HG03103 (cell line): ENCODE data around the gene MAN1C1.

ENCODE experiments used
- ATAC-seq: cut with Tn5 transposase; IDR thresholded peaks from one replicate; pipeline ENCODE4 v1.9.1; 2021; ENCODE audit warnings: low read depth; ENCODE audit not compliant: unreplicated experiment

The MAN1C1 gene

DNA sequence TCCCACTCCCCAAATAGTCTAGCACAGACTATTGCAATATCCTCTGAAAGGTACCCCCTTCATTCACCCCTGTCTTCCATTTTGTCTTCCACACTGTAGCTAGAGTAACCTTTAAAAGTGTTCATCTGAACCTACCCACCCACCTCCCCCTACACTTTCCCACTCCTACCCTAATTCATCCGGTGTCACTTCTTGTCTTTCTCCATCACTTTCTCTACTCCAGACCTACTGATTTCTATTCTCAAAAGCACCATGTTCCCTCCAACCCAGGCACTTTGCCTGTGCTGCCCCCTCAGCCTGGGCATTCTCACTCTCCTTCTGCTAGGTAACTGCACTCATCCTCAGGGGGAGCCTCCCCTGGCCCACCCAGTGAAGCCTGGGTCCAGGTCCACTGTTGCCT is 4.7 kb upstream of the MAN1C1 start:
- no peak for ATAC-seq

DNA sequence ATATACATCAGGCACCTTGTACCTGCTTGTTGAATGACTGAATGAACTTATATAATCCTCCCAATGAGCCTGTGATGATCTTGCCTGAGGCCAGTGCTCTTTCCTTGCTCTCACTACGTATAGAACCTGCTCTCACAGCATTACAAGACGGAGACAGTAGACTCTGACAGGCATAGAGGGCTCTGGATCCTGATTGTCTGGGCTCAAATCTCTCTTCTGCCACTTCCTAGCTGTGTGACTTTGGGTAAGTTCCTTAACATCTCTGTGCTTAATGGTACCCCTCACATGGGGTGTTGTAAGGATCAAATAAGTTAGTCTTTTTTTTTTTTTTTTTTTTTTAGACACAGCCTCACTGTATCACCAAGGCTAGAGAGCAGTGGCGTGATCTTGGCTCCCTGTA is 4.2 kb upstream of the MAN1C1 start:
- ATAC-seq: no peak

DNA sequence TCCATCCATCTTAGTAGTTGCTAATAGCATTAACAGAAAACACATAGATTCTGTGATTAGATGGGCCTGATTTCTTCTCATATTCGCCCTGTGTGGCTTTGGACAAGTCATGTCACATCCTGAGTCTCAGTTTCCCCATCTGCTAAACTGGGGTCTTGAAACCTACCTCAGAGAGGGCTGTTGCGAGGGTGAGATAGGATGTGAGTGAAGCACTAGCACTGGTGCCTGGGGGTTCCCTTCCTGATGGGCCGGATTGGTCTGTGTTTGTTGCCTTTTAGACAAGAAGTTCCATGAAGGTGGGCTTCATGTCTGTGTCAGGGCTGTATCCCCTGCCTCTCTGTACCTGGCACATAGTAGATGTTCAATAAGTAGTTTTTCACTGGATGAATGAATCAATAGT is 3.5 kb upstream of the MAN1C1 start:
- ATAC-seq: no peak

DNA sequence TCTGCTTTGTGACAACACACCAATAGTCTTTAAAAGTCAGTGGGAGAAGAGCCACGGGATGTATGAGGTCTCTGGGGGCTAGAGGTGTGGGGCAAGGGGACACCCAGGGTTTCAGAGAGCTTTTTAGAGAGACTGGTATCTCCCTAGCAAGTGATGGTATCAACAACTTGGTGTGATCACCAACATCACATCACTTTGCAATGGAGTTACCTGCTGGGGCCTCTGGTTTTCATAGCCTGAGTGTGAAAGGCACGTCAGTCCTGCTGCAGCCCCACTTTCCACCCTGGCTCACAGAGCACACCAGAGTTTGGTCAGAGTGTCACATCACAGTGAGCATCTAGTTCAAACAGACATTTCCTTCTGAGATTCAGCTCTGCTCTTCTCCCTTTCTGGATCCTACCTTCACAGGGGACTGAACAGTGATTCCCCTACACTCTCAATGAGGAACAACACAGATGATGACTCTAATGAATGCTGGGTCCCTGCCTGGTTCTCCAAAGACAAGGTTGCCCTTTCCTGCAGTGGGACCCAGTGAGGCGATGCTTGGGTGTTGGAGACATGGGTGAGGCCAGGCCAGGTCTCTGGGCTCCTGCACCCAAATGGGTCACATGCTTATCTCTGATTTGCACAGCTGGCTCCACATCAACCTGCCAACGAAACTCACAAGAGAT is 2.0 kb upstream of the MAN1C1 start:
- ATAC-seq: no peak

DNA sequence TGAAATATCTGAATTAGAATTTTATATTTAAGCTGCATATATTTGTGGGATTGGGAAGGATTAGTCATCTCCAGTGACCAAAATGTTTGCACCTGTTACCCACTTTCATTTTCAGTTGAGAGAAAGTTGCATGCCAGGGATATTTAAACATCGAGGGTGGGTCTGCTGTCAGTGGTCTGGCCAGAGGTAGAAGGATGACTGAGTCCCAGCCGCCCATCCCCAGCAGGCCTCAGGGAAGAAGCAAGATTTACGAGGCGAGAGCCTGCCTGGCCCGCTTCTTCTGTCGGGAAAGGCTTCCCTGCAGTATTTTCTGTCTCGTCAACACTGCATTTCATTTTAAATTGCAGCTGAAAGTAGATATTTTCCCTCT is 1.4 kb upstream of the MAN1C1 start:
- no peak for ATAC-seq

DNA sequence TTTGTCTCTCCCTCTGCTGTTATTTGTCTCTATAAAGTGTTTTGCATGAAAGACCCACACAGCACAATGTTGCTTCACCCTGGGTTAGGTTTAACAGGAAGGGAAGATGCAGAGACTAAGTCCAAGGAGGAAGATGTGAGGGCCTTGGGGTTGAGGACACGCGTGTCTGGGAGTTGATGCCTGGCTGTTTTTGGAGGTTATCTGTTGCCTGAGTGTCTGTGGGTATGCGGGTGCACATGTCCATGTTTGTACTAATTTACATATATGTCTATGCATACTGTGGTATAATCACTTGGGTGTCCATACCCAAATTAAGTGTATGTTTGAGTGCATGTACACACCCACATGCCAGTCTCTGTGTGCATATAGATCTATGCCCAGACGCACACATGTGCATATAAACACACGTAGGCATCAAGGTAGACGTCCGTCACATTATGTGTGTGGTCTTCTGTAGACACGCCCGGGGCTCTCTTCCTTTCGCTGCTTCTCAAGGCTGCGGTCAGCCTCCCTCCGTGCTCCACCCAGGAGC is 962 bp upstream of the MAN1C1 start:
- ATAC-seq: no peak

DNA sequence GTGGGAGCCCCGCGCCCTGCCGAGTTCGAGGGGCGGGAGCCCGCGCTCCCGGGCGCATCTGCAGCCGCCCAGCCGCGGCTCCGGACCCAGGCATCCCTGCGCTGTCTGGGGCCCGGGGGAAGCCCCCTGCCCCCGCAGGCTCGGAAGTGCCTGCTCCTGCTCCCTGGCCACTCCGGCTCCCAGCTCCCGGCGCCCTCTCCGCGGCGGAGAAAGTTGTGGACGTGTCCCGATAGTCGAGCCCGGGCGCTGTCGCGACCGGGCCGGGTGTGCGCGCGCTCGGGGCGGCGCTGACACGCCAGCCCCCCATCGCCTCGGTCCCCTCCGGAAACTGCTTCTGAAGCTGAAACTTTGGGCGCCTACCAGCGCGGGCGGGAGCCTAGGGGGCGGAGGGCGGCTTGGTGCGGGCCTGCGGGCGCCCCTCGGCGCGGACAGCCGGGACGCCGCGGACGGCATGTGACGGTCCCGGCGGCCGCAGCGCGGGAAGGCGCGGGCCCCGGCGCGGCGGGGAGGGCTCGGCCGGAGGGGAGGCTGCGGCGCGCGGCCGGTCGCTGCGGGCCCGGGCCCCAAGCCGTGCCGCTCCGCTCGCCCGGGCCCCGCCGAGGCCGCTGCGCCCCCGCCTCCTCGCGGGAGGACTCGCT is 515 bp downstream of the MAN1C1 start:
- no peak for ATAC-seq

DNA sequence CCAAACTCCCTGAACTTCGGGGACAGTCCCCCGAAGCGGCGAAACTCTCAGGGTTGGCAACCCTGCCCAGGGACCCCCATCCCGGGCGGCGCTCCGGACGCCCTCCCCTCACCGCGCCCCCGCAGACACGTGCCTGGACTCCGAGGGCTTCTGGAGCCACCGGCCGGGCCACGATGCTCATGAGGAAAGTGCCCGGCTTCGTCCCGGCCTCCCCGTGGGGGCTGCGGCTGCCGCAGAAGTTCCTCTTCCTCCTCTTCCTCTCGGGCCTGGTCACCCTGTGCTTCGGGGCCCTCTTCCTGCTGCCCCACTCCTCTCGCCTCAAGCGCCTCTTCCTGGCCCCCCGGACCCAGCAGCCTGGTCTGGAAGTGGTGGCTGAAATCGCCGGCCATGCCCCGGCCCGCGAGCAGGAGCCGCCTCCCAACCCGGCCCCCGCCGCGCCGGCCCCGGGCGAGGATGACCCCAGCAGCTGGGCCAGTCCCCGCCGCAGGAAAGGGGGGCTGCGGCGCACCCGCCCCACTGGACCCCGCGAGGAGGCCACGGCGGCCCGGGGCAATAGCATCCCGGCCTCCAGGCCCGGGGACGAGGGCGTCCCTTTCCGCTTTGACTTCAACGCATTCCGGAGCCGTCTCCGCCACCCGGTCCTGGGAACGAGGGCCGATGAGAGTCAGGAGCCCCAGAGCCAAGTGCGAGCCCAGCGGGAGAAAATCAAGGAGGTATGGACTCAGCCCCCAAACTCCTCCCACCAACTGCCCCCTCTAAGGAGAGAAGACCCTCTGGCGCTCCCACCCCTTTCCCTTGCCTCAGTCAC is 1.2 kb downstream of the MAN1C1 start:
- no peak for ATAC-seq

DNA sequence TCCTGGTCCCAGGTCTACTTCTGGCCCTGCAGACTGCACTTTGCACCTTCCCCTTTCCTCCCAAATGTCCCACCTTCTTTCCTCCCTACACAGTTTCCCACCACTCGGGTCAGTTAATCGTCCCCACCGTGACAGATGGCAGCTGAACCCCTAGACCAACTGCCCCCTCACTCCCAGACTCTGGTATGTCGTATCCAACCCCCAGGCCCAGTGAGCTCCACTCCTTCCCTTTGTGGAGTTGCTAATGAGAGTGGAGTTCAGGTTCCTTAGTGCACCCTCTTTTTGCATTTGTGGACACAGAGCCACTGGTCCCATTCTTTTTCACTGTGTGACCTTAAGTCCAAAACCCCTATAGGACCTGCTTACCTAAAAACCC is 1.8 kb downstream of the MAN1C1 start:
- no peak for ATAC-seq

DNA sequence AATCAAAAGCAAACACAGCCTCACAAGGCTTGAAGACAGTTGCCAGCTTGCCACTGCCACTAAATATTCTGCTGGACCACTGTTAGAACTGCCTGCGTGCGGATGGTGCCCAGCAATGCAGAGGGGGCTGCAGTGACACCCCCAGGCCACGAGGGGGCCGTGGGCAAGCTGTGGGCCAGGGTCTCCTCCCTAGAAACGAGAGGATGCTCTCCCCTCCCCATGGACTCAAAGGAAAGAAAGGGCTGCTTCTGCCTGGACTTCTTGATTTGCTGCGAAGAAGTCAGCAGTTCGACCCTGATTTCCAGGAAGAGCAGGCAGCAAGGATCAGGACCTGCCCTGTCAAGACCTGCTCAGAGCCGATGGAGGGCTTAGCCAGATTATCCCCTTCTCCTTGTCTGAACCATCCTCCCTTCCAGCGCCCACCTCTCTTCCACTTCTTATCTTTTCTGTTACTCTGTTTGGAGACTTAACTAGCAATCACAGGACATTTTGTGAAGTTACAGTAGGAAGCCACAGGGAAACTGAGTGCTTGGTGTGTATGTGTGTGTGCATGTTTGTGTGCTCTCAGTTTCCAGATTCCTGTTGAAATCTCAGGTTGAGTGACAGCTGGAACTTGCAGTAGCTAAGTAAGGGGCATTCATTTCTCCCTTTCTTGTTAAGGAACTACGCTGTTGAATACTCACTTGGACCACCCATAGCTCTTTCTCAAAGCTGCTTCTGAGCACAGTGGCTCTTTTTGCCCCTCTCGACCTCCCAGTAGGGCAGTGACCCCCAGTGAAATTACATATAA is 2.7 kb downstream of the MAN1C1 start:
- no peak for ATAC-seq

DNA sequence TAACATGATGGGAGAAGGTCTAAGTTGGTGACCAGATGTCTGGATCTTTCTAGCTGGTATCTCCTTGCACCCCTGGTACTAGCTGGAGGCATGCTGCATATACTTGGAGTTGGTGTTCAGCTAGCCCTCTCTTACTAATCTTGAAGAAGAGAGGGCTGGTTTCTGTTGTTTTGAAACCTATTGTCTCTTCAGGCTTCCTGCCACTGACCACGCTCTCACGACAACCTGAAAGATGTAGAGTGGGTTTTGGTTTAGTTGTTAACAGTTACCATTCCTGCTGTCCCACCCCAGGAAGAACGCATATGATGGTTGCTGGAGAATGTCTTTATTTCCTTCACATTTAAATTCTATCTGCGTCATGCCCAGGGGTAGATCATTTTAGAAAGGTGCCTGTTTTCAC is 3.6 kb downstream of the MAN1C1 start:
- ATAC-seq: no peak

DNA sequence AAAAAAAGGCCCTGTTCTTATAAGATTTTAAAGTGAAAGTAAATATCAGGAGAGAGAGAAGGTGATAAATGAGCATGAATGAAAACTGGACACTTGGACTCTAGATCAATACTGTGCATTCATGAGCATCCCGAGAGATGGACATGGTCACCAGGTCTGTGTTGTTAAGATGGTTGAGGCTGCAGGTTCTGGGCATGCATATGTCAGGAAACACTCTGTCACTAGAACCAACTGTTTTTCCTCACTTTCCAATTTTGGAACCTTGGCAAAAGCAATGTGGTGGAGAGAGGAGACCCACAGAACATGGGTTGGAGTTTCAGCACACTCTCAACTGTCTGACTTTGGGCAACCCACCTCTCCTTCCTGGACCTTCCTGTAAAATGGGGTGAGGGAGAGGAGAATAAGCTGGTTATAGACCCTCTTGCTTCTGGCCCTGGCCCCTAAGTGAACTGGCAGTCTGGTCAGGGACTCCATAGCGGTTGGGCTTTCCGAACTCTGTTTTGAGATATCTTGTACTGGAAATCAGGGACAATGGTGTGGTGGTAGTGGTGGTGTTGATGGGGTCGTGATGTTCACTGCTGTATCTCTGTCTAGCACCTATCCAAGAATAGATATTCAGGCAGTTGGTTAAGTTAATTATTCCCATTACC is 4.2 kb downstream of the MAN1C1 start:
- ATAC-seq: no peak

DNA sequence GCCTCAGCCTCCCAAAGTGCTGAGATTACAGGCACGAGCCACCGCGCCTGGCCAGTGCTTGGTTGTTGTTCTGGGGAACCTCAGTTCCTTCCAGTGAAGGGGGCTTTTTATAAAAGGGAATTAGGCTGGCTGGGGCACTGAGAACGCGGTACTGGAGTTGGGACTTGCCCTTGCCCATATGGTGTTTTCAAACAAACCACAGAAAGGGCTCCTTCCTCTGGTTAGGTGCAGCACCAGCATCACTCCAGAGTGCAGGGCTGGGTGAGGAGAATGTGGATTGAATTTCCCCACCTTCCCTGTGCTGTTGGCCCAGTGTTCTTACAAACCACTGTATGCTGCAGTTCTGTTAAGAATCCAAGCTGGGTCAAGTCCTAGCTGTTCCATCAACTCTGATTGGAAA is 5.3 kb downstream of the MAN1C1 start:
- no peak for ATAC-seq

DNA sequence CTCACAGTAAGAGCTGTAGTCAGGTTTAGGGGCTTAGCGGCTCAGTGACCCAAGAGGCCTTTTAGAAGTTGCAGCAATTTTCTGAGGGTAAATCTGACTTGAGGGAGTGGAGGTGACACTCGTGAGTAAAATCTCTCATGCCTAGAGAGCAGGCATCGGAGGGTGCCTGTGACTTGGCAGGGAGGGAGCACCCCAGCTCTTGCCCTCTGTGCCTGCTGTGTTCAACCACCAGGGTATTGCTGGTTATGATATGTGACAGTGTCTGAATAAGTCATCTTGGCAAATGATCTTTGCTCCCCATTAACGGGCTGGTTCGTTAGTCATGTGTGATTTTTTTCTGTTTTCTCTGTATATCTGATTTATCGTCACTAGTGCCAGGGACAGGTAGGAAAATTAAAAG is 5.9 kb downstream of the MAN1C1 start:
- ATAC-seq: no peak

DNA sequence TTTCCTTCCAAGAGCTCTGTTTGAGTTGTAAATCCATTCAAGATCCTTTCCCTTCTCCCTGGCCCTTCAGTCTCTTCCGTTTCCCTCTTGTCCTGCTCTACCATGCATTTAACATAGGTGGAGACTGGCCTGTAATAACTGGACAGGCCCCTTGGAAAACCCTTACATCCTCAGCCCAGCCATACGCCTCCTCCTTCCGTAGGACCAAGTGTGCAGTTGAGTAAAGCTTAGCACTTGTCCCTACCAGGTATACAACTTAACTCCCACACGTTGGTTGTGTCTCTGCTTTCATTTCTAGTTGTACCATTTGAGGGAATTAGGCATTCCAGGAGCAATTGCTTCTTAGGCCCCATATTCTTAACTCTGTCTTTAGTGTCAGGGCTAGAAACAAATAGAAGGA is 6.4 kb downstream of the MAN1C1 start:
- ATAC-seq: no peak

DNA sequence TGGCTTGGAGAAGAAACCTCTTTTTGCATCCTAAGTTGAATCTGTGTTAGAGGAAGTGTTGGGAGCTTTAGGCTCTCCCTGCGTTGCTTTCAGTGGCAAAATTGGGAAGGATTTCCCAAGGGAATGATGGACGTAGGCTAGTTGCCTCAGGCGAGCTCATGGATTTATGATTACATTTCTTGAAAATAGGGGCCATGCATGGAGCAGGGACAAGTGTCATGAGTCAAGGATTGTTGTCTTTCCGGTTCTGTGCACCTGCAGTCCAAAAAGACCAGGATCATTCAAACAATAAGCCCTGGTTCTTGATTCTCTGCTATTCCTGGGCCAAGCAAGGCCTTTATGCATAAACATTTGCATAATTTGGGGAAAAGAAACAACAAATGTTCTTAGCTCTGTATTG is 7.1 kb downstream of the MAN1C1 start:
- ATAC-seq: no peak

DNA sequence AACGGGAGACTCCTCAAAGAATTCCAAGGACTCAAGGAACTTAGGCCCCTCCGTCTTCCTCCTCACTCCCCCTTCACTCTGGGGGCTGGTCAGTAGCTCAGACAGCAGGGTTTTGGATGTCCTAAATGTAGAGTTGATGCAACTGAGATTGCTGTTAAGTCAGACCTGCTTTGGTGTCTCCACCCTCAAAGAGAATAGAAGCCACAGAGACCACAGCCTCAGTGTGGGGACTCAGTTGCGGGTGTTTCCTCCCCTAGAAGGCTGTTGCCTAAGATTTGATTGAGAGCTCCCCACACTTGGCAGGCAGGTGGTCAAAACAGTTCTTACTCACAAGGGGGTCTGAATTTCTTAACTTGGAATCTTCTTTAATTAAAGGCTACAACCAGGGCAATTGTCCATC is 7.6 kb downstream of the MAN1C1 start:
- ATAC-seq: no peak

DNA sequence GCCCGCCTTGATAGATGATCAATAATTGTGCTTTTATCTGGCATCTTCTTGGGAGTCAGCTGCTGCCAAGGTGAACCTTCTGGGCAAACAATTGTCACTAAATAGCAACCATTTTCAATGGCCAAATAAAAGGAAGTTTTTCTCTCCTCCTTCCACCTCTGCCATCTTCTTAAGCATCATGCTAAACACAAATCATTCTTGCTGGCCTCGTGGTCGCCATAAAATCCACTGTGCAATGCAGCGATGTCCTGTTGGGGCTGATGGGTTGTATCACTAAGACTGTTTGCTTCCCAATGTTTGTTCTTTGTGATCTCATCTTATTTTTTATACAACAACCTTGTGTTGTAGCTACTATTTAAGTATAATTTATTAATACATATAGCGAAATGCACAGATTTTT is 8.0 kb downstream of the MAN1C1 start:
- no peak for ATAC-seq

DNA sequence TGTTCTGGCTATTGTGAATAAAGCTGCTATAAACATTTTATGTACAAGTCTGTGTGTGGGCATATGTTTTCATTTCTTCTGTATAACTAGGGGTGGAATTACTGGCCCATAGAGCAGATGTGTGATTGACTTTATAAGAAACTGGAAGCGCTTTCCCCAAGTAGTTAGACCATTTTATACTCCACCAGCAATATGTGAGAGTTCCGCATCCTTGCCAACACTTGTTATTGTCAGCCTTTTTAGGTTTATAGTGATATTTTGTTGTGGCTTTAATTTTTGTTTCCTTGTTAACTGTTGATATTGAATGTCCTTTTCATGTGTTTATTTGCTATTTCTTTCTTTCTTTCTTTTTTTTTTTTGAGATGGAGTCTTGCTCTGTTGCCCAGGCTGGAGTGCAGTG is 9.4 kb downstream of the MAN1C1 start:
- no peak for ATAC-seq

DNA sequence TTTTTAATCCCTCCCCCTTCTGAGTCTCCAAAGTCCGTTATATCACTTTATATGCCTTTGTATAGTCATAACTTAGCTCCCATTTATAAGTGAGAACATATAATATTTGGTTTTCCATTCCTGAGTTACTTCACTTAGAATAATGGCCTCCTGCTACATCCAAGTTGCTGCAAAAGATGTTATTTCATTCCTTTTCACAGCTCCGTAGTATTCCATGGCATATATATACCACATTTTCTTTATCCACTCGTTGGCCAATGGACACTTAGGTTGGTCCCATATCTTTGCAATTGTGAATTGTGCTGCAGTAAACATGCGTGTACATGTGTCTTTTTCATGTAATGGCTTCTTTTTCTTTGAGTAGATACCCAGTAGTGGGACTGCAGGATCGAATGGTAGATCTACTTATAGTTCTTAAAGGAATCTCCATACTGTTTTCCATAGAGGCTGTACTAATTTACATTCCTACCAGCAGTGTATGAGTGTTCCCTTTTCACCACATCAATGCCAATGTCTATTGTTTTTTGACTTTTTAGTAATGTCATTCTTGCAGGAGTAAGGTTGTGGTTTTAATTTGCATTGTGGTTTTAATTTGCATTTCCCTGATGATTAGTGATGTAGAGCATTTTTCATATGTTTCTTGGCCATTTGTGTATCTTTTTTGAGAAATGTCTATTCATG is 12.3 kb downstream of the MAN1C1 start:
- ATAC-seq: no peak
